HepG2 (cell line): ENCODE measurements around the gene PRSS36. TPM values are rescaled to one million over a fixed set of nuclear protein-coding genes. Genes with fewer than 3 reads are reported as not detected.

ENCODE experiments used
- FOXM1 ChIP-seq: sonication (generic); formaldehyde crosslinking; IDR thresholded peaks from 2 replicates; pipeline ENCODE4 v1.5.0; 2020; ENCODE audit warnings: missing genetic modification reagents
- HMG20A ChIP-seq: IDR thresholded peaks from 2 replicates; pipeline ENCODE4 v1.6.1; 2016; ENCODE audit warnings: borderline replicate concordance
- POLR2A ChIP-seq, 2 experiments: IDR thresholded peaks; 2 replicates each; pipeline ENCODE4 v1.6.1; 2011; ENCODE audit warnings: low read depth in 2 of 2, low read length in 2 of 2, mild to moderate bottlenecking in 1 of 2, moderate library complexity in 1 of 2; ENCODE audit not compliant: insufficient read depth in 1 of 2
- RARA ChIP-seq: IDR thresholded peaks from 2 replicates; pipeline ENCODE4 v1.6.1; 2016; ENCODE audit warnings: missing genetic modification reagents, missing compliant biosample characterization
- ZNF143 ChIP-seq: sonication (generic); formaldehyde crosslinking; IDR thresholded peaks from 2 replicates; pipeline ENCODE4 v1.4.0; 2020; ENCODE audit warnings: missing genetic modification reagents
- ZNF501 ChIP-seq: sonication (generic); formaldehyde crosslinking; IDR thresholded peaks from 2 replicates; pipeline ENCODE4 v1.5.1; 2020; ENCODE audit warnings: mild to moderate bottlenecking, moderate library complexity, missing genetic modification reagents
- ZNF552 ChIP-seq: sonication (generic); formaldehyde crosslinking; IDR thresholded peaks from 2 replicates; pipeline ENCODE4 v1.9.0; 2022; ENCODE audit warnings: missing genetic modification reagents, mild to moderate bottlenecking, borderline replicate concordance
- ZNF557 ChIP-seq: sonication (generic); formaldehyde crosslinking; IDR thresholded peaks from 2 replicates; pipeline ENCODE4 v1.4.0; 2020; ENCODE audit warnings: missing genetic modification reagents
- ZNF629 ChIP-seq: sonication (generic); formaldehyde crosslinking; conservative IDR thresholded peaks from 2 replicates; pipeline ENCODE4 v1.5.0; 2020; ENCODE audit warnings: missing genetic modification reagents
- ZNF720 ChIP-seq: sonication (generic); formaldehyde crosslinking; IDR thresholded peaks from 2 replicates; pipeline ENCODE4 v1.4.0; 2020; ENCODE audit warnings: missing genetic modification reagents
- ZSCAN25 ChIP-seq: sonication (generic); formaldehyde crosslinking; IDR thresholded peaks from 2 replicates; pipeline ENCODE4 v1.8.0; 2022; ENCODE audit warnings: mild to moderate bottlenecking, missing genetic modification reagents
- polyA plus RNA-seq, 8 experiments: library from polyadenylated mRNA; depleted of rRNA in 3 of 8; stranded (reverse) in 7 of 8; unstranded in 1 of 8; fragments of >200 nt; fragmentation: Illumina TruSeq in 4 of 8; extraction: Trizol in 4 of 8; gene quantifications; 2 replicates each; pipeline versions ENCODE4 v1.2.1 to v1.2.3, GENCODE V29; 2011 to 2016; ENCODE audit warnings: low read depth in 4 of 8, missing spikeins in 1 of 8, mixed read lengths in 1 of 8; ENCODE audit not compliant: insufficient read depth in 1 of 8
- total RNA-seq, 5 experiments: library from RNA; depleted of rRNA; stranded (reverse); fragments of >200 nt; fragmentation: Illumina TruSeq; extraction: Trizol; gene quantifications; 2 replicates each; pipeline ENCODE4 v1.2.3, GENCODE V29; 2016; ENCODE audit warnings: low read depth in 1 of 5
- TF ChIP-seq, protein P1 (sequence below): IDR thresholded peaks from 2 replicates; pipeline ENCODE4 v1.6.1; 2016; ENCODE audit warnings: mild to moderate bottlenecking
- TF ChIP-seq, protein P2 (sequence below): sonication (generic); formaldehyde crosslinking; IDR thresholded peaks from 2 replicates; pipeline ENCODE4 v1.4.0; 2020; ENCODE audit warnings: mild to moderate bottlenecking, low read depth, missing genetic modification reagents
- TF ChIP-seq, protein P3 (sequence below): sonication (generic); formaldehyde crosslinking; IDR thresholded peaks from 2 replicates; pipeline ENCODE4 v1.4.0; 2020; ENCODE audit warnings: mild to moderate bottlenecking, low read depth, missing genetic modification reagents
- TF ChIP-seq, protein P4 (sequence below): IDR thresholded peaks from 2 replicates; pipeline ENCODE4 v1.6.1; 2016
- TF ChIP-seq, protein P5 (sequence below): sonication (generic); formaldehyde crosslinking; IDR thresholded peaks from 2 replicates; pipeline ENCODE4 v1.8.1; 2022; ENCODE audit warnings: mild to moderate bottlenecking, missing genetic modification reagents
- TF ChIP-seq, protein P6 (sequence below): sonication (generic); formaldehyde crosslinking; IDR thresholded peaks from 2 replicates; pipeline ENCODE4 v1.4.0; 2020; ENCODE audit warnings: missing genetic modification reagents, borderline replicate concordance
- TF ChIP-seq, protein P7 (sequence below): sonication (generic); formaldehyde crosslinking; IDR thresholded peaks from 2 replicates; pipeline ENCODE4 v1.5.1; 2020; ENCODE audit warnings: missing genetic modification reagents, mild to moderate bottlenecking, borderline replicate concordance

PRSS36 gene
- total and polyA plus RNA-seq, 2 of the 13 experiments (the other 11 are each of a cell fraction or from before 2014, with no cell fraction given), result 1.5 to 2.1 TPM

DNA sequence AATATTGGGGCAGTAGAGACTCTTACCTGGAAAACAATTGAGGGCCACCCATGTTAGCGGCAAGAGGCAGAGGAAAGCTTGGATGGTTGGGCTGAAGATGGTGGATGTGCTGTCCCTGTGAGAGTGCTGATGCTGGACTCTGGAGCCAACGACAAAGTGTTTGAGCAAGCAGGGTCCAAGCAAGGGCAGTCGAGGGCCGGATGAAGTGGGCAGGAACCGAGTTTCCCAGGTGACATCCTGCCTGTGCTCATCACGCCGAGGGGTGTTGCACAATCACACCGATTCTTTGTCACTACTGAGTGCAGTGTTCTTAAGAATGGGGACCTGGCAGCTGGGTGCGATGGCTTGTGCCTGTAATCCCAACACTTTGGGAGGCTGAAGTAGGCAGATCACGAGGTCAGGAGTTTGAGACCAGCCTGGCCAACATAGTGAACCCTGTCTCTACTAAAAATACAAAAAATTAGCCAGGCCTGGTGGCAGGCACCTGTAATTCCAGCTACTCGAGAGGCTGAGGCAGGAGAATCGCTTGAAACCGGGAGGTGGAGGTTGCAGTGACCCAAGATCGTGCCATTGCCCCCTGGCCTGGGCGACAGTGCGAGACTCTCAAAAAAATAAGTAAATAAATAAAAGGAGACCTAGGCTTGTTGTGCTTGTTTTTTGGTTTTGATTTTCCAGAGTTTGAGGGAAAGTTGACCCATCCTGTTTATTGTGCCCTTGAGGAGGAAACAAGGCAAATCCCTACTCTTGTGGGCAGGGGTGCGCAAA is 46.6 kb upstream of the PRSS36 start (continued):
- TF ChIP-seq, protein P1, sequence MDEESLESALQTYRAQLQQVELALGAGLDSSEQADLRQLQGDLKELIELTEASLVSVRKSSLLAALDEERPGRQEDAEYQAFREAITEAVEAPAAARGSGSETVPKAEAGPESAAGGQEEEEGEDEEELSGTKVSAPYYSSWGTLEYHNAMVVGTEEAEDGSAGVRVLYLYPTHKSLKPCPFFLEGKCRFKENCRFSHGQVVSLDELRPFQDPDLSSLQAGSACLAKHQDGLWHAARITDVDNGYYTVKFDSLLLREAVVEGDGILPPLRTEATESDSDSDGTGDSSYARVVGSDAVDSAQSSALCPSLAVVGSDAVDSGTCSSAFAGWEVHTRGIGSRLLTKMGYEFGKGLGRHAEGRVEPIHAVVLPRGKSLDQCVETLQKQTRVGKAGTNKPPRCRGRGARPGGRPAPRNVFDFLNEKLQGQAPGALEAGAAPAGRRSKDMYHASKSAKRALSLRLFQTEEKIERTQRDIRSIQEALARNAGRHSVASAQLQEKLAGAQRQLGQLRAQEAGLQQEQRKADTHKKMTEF, result no peak
- TF ChIP-seq ZNF720, result no peak
- TF ChIP-seq, protein P2, sequence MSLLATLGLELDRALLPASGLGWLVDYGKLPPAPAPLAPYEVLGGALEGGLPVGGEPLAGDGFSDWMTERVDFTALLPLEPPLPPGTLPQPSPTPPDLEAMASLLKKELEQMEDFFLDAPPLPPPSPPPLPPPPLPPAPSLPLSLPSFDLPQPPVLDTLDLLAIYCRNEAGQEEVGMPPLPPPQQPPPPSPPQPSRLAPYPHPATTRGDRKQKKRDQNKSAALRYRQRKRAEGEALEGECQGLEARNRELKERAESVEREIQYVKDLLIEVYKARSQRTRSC, result no peak
- 0 out of 2 replicates have a peak, but pooled peaks have one; percentile 17 for TF ChIP-seq ZNF143 (CRISPR knock-in tag)
- no peak for TF ChIP-seq ZNF629 (CRISPR knock-in tag)
- no peak for TF ChIP-seq ZNF501 (CRISPR knock-in tag)
- TF ChIP-seq, protein P3, sequence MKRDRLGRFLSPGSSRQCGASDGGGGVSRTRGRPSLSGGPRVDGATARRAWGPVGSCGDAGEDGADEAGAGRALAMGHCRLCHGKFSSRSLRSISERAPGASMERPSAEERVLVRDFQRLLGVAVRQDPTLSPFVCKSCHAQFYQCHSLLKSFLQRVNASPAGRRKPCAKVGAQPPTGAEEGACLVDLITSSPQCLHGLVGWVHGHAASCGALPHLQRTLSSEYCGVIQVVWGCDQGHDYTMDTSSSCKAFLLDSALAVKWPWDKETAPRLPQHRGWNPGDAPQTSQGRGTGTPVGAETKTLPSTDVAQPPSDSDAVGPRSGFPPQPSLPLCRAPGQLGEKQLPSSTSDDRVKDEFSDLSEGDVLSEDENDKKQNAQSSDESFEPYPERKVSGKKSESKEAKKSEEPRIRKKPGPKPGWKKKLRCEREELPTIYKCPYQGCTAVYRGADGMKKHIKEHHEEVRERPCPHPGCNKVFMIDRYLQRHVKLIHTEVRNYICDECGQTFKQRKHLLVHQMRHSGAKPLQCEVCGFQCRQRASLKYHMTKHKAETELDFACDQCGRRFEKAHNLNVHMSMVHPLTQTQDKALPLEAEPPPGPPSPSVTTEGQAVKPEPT (CRISPR knock-in tag), result no peak
- TF ChIP-seq, protein P4, sequence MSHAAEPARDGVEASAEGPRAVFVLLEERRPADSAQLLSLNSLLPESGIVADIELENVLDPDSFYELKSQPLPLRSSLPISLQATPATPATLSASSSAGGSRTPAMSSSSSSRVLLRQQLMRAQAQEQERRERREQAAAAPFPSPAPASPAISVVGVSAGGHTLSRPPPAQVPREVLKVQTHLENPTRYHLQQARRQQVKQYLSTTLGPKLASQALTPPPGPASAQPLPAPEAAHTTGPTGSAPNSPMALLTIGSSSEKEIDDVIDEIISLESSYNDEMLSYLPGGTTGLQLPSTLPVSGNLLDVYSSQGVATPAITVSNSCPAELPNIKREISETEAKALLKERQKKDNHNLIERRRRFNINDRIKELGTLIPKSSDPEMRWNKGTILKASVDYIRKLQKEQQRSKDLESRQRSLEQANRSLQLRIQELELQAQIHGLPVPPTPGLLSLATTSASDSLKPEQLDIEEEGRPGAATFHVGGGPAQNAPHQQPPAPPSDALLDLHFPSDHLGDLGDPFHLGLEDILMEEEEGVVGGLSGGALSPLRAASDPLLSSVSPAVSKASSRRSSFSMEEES (CRISPR knock-in tag), result no peak
- TF ChIP-seq, protein P5, sequence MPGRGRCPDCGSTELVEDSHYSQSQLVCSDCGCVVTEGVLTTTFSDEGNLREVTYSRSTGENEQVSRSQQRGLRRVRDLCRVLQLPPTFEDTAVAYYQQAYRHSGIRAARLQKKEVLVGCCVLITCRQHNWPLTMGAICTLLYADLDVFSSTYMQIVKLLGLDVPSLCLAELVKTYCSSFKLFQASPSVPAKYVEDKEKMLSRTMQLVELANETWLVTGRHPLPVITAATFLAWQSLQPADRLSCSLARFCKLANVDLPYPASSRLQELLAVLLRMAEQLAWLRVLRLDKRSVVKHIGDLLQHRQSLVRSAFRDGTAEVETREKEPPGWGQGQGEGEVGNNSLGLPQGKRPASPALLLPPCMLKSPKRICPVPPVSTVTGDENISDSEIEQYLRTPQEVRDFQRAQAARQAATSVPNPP (CRISPR knock-in tag), result no peak
- no peak for TF ChIP-seq RARA (CRISPR knock-in tag)
- TF ChIP-seq, protein P6, sequence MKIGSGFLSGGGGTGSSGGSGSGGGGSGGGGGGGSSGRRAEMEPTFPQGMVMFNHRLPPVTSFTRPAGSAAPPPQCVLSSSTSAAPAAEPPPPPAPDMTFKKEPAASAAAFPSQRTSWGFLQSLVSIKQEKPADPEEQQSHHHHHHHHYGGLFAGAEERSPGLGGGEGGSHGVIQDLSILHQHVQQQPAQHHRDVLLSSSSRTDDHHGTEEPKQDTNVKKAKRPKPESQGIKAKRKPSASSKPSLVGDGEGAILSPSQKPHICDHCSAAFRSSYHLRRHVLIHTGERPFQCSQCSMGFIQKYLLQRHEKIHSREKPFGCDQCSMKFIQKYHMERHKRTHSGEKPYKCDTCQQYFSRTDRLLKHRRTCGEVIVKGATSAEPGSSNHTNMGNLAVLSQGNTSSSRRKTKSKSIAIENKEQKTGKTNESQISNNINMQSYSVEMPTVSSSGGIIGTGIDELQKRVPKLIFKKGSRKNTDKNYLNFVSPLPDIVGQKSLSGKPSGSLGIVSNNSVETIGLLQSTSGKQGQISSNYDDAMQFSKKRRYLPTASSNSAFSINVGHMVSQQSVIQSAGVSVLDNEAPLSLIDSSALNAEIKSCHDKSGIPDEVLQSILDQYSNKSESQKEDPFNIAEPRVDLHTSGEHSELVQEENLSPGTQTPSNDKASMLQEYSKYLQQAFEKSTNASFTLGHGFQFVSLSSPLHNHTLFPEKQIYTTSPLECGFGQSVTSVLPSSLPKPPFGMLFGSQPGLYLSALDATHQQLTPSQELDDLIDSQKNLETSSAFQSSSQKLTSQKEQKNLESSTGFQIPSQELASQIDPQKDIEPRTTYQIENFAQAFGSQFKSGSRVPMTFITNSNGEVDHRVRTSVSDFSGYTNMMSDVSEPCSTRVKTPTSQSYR (CRISPR knock-in tag), result no peak
- TF ChIP-seq POLR2A (IDR thresholded peaks at IDR 0.05; ENCODE audit: insufficient read depth in 1 of 2, low read depth in 2 of 2, low read length in 2 of 2), result peak; percentile 61 to 64; a peak in 3 of 4 replicates
- TF ChIP-seq ZNF557 (CRISPR knock-in tag), result no peak
- TF ChIP-seq, protein P7, sequence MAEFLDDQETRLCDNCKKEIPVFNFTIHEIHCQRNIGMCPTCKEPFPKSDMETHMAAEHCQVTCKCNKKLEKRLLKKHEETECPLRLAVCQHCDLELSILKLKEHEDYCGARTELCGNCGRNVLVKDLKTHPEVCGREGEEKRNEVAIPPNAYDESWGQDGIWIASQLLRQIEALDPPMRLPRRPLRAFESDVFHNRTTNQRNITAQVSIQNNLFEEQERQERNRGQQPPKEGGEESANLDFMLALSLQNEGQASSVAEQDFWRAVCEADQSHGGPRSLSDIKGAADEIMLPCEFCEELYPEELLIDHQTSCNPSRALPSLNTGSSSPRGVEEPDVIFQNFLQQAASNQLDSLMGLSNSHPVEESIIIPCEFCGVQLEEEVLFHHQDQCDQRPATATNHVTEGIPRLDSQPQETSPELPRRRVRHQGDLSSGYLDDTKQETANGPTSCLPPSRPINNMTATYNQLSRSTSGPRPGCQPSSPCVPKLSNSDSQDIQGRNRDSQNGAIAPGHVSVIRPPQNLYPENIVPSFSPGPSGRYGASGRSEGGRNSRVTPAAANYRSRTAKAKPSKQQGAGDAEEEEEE (CRISPR knock-in tag), result no peak
- no peak for TF ChIP-seq FOXM1 (CRISPR knock-in tag)
- TF ChIP-seq ZSCAN25 (CRISPR knock-in tag), result no peak
- TF ChIP-seq ZNF552 (CRISPR knock-in tag), result no peak
- TF ChIP-seq HMG20A (CRISPR knock-in tag), result no peak
